ENCODE results near the gene WDR90. TPM values are rescaled to one million over a fixed set of nuclear protein-coding genes. Genes with fewer than 3 reads are reported as not detected.

WDR90 gene
- polyA plus RNA-seq, 1 donor (not counting 4 experiments of a cell fraction or from before 2014, with no cell fraction given), result 5.9 TPM

GRCh38 chr16:630815-631405, 18.3 kb upstream of the WDR90 start, which contains the start of gene WFIKKN1:
Gene WFIKKN1 (plus strand): TSS chr16:630985. CDS start chr16:631254, 269 bp downstream.
- FAIRE-seq, result no peak

DNA sequence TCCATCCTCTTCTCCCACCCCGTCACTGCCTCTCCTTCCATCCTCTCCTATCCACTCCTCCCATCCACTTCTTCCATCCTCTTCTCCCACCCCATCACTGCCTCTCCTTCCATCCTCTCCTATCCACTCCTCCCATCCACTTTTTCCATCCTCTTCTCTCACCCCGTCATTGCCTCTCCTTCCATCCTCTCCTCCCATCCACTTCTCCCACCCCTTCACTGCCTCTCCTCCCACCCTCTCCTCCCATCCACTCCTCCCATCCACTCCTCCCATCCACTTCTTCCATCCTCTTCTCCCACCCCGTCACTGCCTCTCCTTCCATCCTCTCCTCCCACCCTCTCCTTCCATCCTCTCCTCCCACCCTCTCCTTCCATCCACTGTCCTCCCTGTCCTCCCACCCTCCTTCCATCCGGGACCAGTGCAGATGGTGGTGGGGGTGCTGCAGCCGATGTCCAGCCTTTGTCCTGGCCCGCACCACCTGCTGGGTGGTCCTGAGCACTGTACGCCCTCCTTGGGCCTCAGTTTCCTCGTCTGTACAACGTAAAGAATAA, 17.3 kb upstream of the WDR90 start:
- Histone ChIP-seq H3K9me3 (ENCODE audit: control insufficient read depth, low read depth, low read length) (no peaks in the 10 kb centered on the region), H3K4me3 (ENCODE audit: control insufficient read depth in 2 of 3, extremely low read depth in 1 of 3, insufficient read depth in 2 of 3, low read depth in 1 of 3, low read length in 3 of 3) (no peak overlapping the region), H3K9ac (ENCODE audit: control insufficient read depth, extremely low read depth, insufficient read depth, low read length) (no peak overlapping the region), H3K36me3 (ENCODE audit: control insufficient read depth in 2 of 2, extremely low read depth in 1 of 2, insufficient read depth in 2 of 2, low read length in 2 of 2) (peaks cover 2 to 10% of the 10 kb centered on the region in 2 experiments), H3K4me1 (ENCODE audit: control insufficient read depth, extremely low read depth, insufficient read depth, low read length) (peaks cover 10% of the 10 kb centered on the region), H4K20me1 (ENCODE audit: control insufficient read depth, extremely low read depth, insufficient read depth, low read length) (no peaks in the 10 kb centered on the region), H3K4me2 (ENCODE audit: control insufficient read depth, extremely low read depth, insufficient read depth, low read depth, low read length) (no peak overlapping the region), H3K9me1 (ENCODE audit: control insufficient read depth, extremely low read depth, insufficient read depth, low read length) (no peaks in the 10 kb centered on the region), H2AFZ (ENCODE audit: control insufficient read depth, low read length) (no peak overlapping the region), H3K27ac (ENCODE audit: control insufficient read depth, insufficient read depth, low read length) (no peak overlapping the region), H3K27me3 (ENCODE audit: control insufficient read depth, extremely low read depth, insufficient read depth, low read length) (no peaks in the 10 kb centered on the region), H3K79me2 (ENCODE audit: control insufficient read depth, insufficient read depth, low read length) (peaks cover 8% of the 10 kb centered on the region)
- TF ChIP-seq, protein P1, sequence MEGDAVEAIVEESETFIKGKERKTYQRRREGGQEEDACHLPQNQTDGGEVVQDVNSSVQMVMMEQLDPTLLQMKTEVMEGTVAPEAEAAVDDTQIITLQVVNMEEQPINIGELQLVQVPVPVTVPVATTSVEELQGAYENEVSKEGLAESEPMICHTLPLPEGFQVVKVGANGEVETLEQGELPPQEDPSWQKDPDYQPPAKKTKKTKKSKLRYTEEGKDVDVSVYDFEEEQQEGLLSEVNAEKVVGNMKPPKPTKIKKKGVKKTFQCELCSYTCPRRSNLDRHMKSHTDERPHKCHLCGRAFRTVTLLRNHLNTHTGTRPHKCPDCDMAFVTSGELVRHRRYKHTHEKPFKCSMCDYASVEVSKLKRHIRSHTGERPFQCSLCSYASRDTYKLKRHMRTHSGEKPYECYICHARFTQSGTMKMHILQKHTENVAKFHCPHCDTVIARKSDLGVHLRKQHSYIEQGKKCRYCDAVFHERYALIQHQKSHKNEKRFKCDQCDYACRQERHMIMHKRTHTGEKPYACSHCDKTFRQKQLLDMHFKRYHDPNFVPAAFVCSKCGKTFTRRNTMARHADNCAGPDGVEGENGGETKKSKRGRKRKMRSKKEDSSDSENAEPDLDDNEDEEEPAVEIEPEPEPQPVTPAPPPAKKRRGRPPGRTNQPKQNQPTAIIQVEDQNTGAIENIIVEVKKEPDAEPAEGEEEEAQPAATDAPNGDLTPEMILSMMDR (optimal IDR thresholded peaks at IDR 0.05 in 1 of 3, IDR thresholded peaks at IDR 0.05 in 1 of 3, conservative IDR thresholded peaks at IDR 0.05 in 1 of 3; ENCODE audit: extremely low read depth in 1 of 3, insufficient read depth in 2 of 3, low read length in 3 of 3), result no peak
- TF ChIP-seq EZH2 (IDR thresholded peaks at IDR 0.05; ENCODE audit: low read length), result no peak
- FAIRE-seq, result no peak
- dilution Hi-C loops (cut with MboI; ENCODE audit: extremely low pct_ligation_motif_present, low sequenced_read_pairs), result no loop called here
- DNase-seq (ENCODE audit: low read depth, low spot score), result no peak

More at GRCh38 chr16:630815-631405, 18.3 kb upstream of the WDR90 start, which contains the start of gene WFIKKN1:
- Histone ChIP-seq H3K4me3 (ENCODE audit: control insufficient read depth in 2 of 3, extremely low read depth in 1 of 3, insufficient read depth in 2 of 3, low read depth in 1 of 3, low read length in 3 of 3) (no peak within 1 kb of the TSS), H4K20me1 (ENCODE audit: control insufficient read depth, extremely low read depth, insufficient read depth, low read length) (no peaks in the 10 kb centered on the region), H3K27ac (ENCODE audit: control insufficient read depth, insufficient read depth, low read length) (no peak within 1 kb of the TSS), H3K9me1 (ENCODE audit: control insufficient read depth, extremely low read depth, insufficient read depth, low read length) (no peaks in the 10 kb centered on the region), H2AFZ (ENCODE audit: control insufficient read depth, low read length) (no peak within 1 kb of the TSS), H3K9ac (ENCODE audit: control insufficient read depth, extremely low read depth, insufficient read depth, low read length) (no peak within 1 kb of the TSS), H3K27me3 (ENCODE audit: control insufficient read depth, extremely low read depth, insufficient read depth, low read length) (no peaks in the 10 kb centered on the region), H3K79me2 (ENCODE audit: control insufficient read depth, insufficient read depth, low read length) (peaks cover 8% of the 10 kb centered on the region), H3K9me3 (ENCODE audit: control insufficient read depth, low read depth, low read length) (no peaks in the 10 kb centered on the region), H3K4me1 (ENCODE audit: control insufficient read depth, extremely low read depth, insufficient read depth, low read length) (peaks cover 17% of the 10 kb centered on the region), H3K4me2 (ENCODE audit: control insufficient read depth, extremely low read depth, insufficient read depth, low read depth, low read length) (no peak within 1 kb of the TSS), H3K36me3 (ENCODE audit: control insufficient read depth in 2 of 2, extremely low read depth in 1 of 2, insufficient read depth in 2 of 2, low read length in 2 of 2) (peaks cover 4 to 13% of the 10 kb centered on the region in 2 experiments)
- dilution Hi-C loops (cut with MboI; ENCODE audit: extremely low pct_ligation_motif_present, low sequenced_read_pairs), result no loop called here
- TF ChIP-seq, protein P1 (optimal IDR thresholded peaks at IDR 0.05 in 1 of 3, IDR thresholded peaks at IDR 0.05 in 1 of 3, conservative IDR thresholded peaks at IDR 0.05 in 1 of 3; ENCODE audit: extremely low read depth in 1 of 3, insufficient read depth in 2 of 3, low read length in 3 of 3), result no peak
- no peak for TF ChIP-seq EZH2 (IDR thresholded peaks at IDR 0.05; ENCODE audit: low read length)
- DNase-seq (ENCODE audit: low read depth, low spot score), result no peak

Measured in keratinocyte (primary cell).